Vagina (tissue), 2 donors: ENCODE measurements around the gene TRAF5. TPM values are rescaled to one million over a fixed set of nuclear protein-coding genes. Genes with fewer than 3 reads are reported as not detected.

Experiments
- DNase-seq, 2 donors: peaks; one replicate each; pipeline ENCODE4 v3.0.0-alpha.2; 2017; ENCODE audit errors: extremely low spot score in 2 of 2
- H3K27ac ChIP-seq: fragments of 200-600 bp; sonication (generic); one replicate; pipeline ENCODE4 v1.5.1; 2019
- H3K27me3 ChIP-seq: fragments of 200-600 bp; sonication (generic); one replicate; pipeline ENCODE4 v1.5.1; 2019
- H3K36me3 ChIP-seq, 2 donors: fragments of 200-600 bp; sonication (generic); one replicate each; pipeline ENCODE4 v1.5.1; 2017 to 2019
- H3K4me1 ChIP-seq: fragments of 200-600 bp; sonication (generic); one replicate; pipeline ENCODE4 v1.5.1; 2019
- H3K4me3 ChIP-seq, 2 donors: fragments of 200-600 bp; sonication (generic); 1 replicate in 1 of 2; 2 replicates in 1 of 2; pipeline ENCODE4 v1.5.1; 2016 to 2019
- H3K9me3 ChIP-seq: fragments of 200-600 bp; sonication (generic); one replicate; pipeline ENCODE4 v1.5.1; 2019
- CTCF ChIP-seq, 3 experiments: fragments of 450-650 bp in 2 of 3; fragments of 200-600 bp in 1 of 3; sonication (generic) in 1 of 3; IDR thresholded peaks; one replicate each; pipeline ENCODE4 v1.5.1; 2017 to 2019; ENCODE audit warnings: antibody characterized with exemption in 3 of 3, mild to moderate bottlenecking in 2 of 3, moderate library complexity in 2 of 3
- POLR2A ChIP-seq, 2 donors: fragments of 450-650 bp; IDR thresholded peaks; one replicate each; pipeline ENCODE4 v1.6.1; 2017; ENCODE audit warnings: antibody characterized with exemption in 2 of 2, mild to moderate bottlenecking in 2 of 2, moderate library complexity in 2 of 2
- POLR2AphosphoS5 ChIP-seq, 2 donors: sonication (generic); formaldehyde crosslinking; IDR thresholded peaks; one replicate each; pipeline ENCODE4 v1.9.0; 2017; ENCODE audit warnings: antibody characterized with exemption in 2 of 2, mild to moderate bottlenecking in 2 of 2, low read depth in 1 of 2; ENCODE audit not compliant: insufficient read depth in 1 of 2
- intact Hi-C: fragments of 100-400 bp; cut with DNase I; formaldehyde crosslinking; loops from one replicate; pipeline ENCODE4 v1.15.1; 2023
- total RNA-seq: library from RNA; depleted of rRNA; stranded (reverse); fragments of >200 nt; gene quantifications from one replicate; pipeline ENCODE4 v1.2.3, GENCODE V29; 2016

TRAF5 gene
- total RNA-seq, 1 donor from 2014 or later = 14.0 TPM

DNA sequence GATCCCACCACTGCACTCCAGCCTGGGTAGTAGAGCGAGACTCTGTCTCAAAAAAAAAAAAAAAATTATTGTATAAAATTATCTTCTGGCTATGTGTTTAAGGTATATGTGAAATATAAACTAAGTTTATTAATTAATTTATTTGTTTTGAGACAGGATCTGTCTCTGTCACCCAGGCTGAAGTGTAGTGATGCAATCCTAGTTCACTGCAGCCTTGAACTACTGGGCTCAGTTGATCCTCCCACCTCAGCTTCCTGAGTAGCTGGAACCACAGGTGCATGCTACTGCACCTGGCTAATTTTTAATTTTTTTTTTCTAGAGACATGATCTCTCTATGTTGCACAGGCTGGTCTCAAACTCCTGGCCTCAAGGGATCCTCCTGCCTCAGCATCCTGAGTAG is 97.4 kb downstream of the TRAF5 start:
- Histone ChIP-seq H3K36me3 (no peaks in the 10 kb centered on the region), H3K9me3 (no peaks in the 10 kb centered on the region), H3K4me3 (no peak overlapping the region), H3K27ac (no peak overlapping the region), H3K27me3 (no peaks in the 10 kb centered on the region), H3K4me1 (no peaks in the 10 kb centered on the region)
- intact Hi-C loops = no loop called here
- no peak for DNase-seq
- TF ChIP-seq POLR2A (IDR thresholded peaks at IDR 0.05) (no peak), POLR2AphosphoS5 (IDR thresholded peaks at IDR 0.05; ENCODE audit: insufficient read depth in 1 of 2, low read depth in 1 of 2) (no peak), CTCF (IDR thresholded peaks at IDR 0.05) (no peak)

Other genes starting within 250 kb of the TRAF5 start
- gene KCNH1, start 192.7 kb upstream of the TRAF5 start, total RNA-seq = 3.9 TPM
- gene RCOR3, start 67.5 kb upstream of the TRAF5 start, total RNA-seq = 58.4 TPM
- gene RD3, start 165.3 kb downstream of the TRAF5 start, total RNA-seq = 1.5 TPM